HepG2 (cell line): ENCODE results near the gene ARL4D. TPM values are rescaled to one million over a fixed set of nuclear protein-coding genes. Genes with fewer than 3 reads are reported as not detected.

ENCODE experiments used
- CBX5 ChIP-seq: sonication (generic); formaldehyde crosslinking; IDR thresholded peaks from 2 replicates; pipeline ENCODE4 v1.4.0; 2020; ENCODE audit warnings: missing genetic modification reagents, borderline replicate concordance
- CCDC6 ChIP-seq: sonication (generic); formaldehyde crosslinking; IDR thresholded peaks from 2 replicates; pipeline ENCODE4 v1.8.1; 2022; ENCODE audit warnings: mild to moderate bottlenecking, missing genetic modification reagents, moderate library complexity
- ESRRA ChIP-seq: sonication (generic); formaldehyde crosslinking; IDR thresholded peaks from 2 replicates; pipeline ENCODE4 v1.5.1; 2020; ENCODE audit warnings: mild to moderate bottlenecking, low read depth, missing genetic modification reagents
- GABPB1 ChIP-seq: IDR thresholded peaks from 2 replicates; pipeline ENCODE4 v1.6.1; 2016; ENCODE audit warnings: mild to moderate bottlenecking, missing genetic modification reagents, moderate library complexity, missing compliant biosample characterization
- KLF15 ChIP-seq: sonication (generic); formaldehyde crosslinking; IDR thresholded peaks from 2 replicates; pipeline ENCODE4 v1.8.1; 2023; ENCODE audit warnings: borderline replicate concordance, mild to moderate bottlenecking, inconsistent platforms, missing genetic modification reagents, mixed read lengths
- MED8 ChIP-seq: sonication (generic); formaldehyde crosslinking; IDR thresholded peaks from 2 replicates; pipeline ENCODE4 v1.8.1; 2023; ENCODE audit warnings: mild to moderate bottlenecking, missing genetic modification reagents; ENCODE audit not compliant: insufficient replicate concordance
- RORA ChIP-seq: sonication (generic); formaldehyde crosslinking; IDR thresholded peaks from 2 replicates; pipeline ENCODE4 v1.5.0; 2020; ENCODE audit warnings: mild to moderate bottlenecking, missing genetic modification reagents, moderate library complexity
- SIN3B ChIP-seq: fragments of 150-350 bp; IDR thresholded peaks from 2 replicates; pipeline ENCODE4 v1.6.1; 2014; ENCODE audit warnings: low read length
- TAF1 ChIP-seq: sonication (generic); formaldehyde crosslinking; IDR thresholded peaks from 2 replicates; pipeline ENCODE4 v1.4.0; 2020; ENCODE audit warnings: missing genetic modification reagents
- TBX2 ChIP-seq: sonication (generic); formaldehyde crosslinking; IDR thresholded peaks from 2 replicates; pipeline ENCODE4 v1.5.0; 2020; ENCODE audit warnings: missing genetic modification reagents, mild to moderate bottlenecking, borderline replicate concordance
- ZFP62 ChIP-seq: sonication (generic); formaldehyde crosslinking; IDR thresholded peaks from 2 replicates; pipeline ENCODE4 v1.4.0; 2020; ENCODE audit warnings: missing genetic modification reagents
- ZKSCAN1 ChIP-seq: fragments of 150-350 bp; IDR thresholded peaks from 2 replicates; pipeline ENCODE4 v1.6.1; 2014; ENCODE audit warnings: low read length
- ZNF136 ChIP-seq: sonication (generic); formaldehyde crosslinking; IDR thresholded peaks from 2 replicates; pipeline ENCODE4 v1.8.1; 2022; ENCODE audit warnings: low read depth, mild to moderate bottlenecking, moderate library complexity, missing genetic modification reagents
- ZNF224 ChIP-seq: sonication (generic); formaldehyde crosslinking; IDR thresholded peaks from 2 replicates; pipeline ENCODE4 v1.5.0; 2020; ENCODE audit warnings: mild to moderate bottlenecking, missing genetic modification reagents
- ZNF367 ChIP-seq: sonication (generic); formaldehyde crosslinking; IDR thresholded peaks from 2 replicates; pipeline ENCODE4 v1.4.0; 2020; ENCODE audit warnings: missing genetic modification reagents, borderline replicate concordance
- ZNF839 ChIP-seq: sonication (generic); formaldehyde crosslinking; IDR thresholded peaks from 2 replicates; pipeline ENCODE4 v1.4.0; 2020; ENCODE audit warnings: missing genetic modification reagents, mild to moderate bottlenecking, borderline replicate concordance
- polyA plus RNA-seq, 8 experiments: library from polyadenylated mRNA; depleted of rRNA in 3 of 8; stranded (reverse) in 7 of 8; unstranded in 1 of 8; fragments of >200 nt; fragmentation: Illumina TruSeq in 4 of 8; extraction: Trizol in 4 of 8; gene quantifications; 2 replicates each; pipeline versions ENCODE4 v1.2.1 to v1.2.3, GENCODE V29; 2011 to 2016; ENCODE audit warnings: low read depth in 4 of 8, missing spikeins in 1 of 8, mixed read lengths in 1 of 8; ENCODE audit not compliant: insufficient read depth in 1 of 8
- total RNA-seq, 5 experiments: library from RNA; depleted of rRNA; stranded (reverse); fragments of >200 nt; fragmentation: Illumina TruSeq; extraction: Trizol; gene quantifications; 2 replicates each; pipeline ENCODE4 v1.2.3, GENCODE V29; 2016; ENCODE audit warnings: low read depth in 1 of 5
- TF ChIP-seq, protein P1 (sequence below): IDR thresholded peaks from 2 replicates; pipeline ENCODE4 v1.6.1; 2016; ENCODE audit warnings: missing compliant biosample characterization, missing genetic modification reagents, borderline replicate concordance
- TF ChIP-seq, protein P2 (sequence below): IDR thresholded peaks from 2 replicates; pipeline ENCODE4 v1.6.1; 2018; ENCODE audit warnings: missing genetic modification reagents
- TF ChIP-seq, protein P3 (sequence below): sonication (generic); formaldehyde crosslinking; IDR thresholded peaks from 2 replicates; pipeline ENCODE4 v1.4.0; 2020; ENCODE audit warnings: mild to moderate bottlenecking, missing genetic modification reagents

ARL4D gene
- total and polyA plus RNA-seq, 2 of the 13 experiments (the other 11 are each of a cell fraction or from before 2014, with no cell fraction given), result 9.0 to 25.9 TPM

DNA sequence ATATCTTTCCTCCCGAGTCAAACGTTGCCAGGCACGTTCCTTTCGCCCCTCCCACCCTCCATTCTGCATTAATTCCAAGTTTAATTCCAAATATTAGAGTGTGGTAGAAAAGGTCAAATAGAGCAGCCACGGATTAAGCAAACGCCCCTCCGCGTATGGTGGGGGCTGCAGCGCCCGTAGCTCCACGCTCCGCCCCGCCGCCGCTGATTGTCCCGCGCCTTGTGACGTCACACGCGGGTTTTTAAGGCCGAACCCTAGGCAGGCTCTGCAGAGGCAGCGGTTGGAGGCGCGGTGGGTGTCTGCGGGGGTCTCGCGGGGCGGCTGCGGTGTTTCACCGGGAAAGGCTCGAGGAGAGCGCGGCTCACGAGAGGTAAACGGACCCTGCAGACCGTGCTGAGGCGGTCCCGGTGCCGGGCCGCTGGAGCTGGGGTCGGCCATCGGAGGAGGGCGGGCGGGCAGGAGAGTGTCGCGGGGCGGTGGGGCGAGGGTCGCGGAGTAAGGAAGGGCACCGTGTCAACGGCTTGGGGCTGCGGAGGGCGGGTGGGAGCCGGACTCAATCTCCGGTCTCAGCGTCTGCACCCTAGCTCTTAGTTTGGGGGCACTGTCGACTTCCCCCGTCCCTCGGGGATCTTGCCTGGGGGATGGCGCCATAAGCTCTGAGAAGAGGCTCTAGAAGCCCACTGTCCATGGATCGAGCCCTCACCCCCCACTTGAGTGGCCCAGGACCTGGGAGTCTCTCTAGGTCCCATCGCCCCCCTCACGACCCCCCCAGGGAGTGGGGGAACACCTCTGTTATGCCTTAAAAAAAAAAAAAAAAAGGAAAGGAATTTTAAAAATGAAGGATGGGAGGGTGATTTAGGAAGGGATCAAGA is at the start of gene ARL4D (continued):
- TF ChIP-seq ZNF839 (CRISPR knock-in tag) (no peak), ZNF224 (CRISPR knock-in tag) (no peak), ZNF136 (CRISPR knock-in tag) (0 out of 2 replicates have a peak, but pooled peaks have one; percentile 39), TBX2 (CRISPR knock-in tag) (peak; percentile 85), ZFP62 (CRISPR knock-in tag) (no peak), RORA (CRISPR knock-in tag) (no peak), ESRRA (no peak; the same call in 1 of the 2 replicates), ZKSCAN1 (no peak), KLF15 (CRISPR knock-in tag) (no peak), TAF1 (peak; percentile 97), MED8 (no peak), GABPB1 (CRISPR knock-in tag) (peak; percentile 81), SIN3B (no peak), CBX5 (CRISPR knock-in tag) (peak; percentile 82; the same call in 1 of the 2 replicates), CCDC6 (CRISPR knock-in tag) (peak; percentile 94; the same call in 1 of the 2 replicates), ZNF367 (CRISPR knock-in tag) (no peak; the same call in 1 of the 2 replicates)
- TF ChIP-seq, protein P1, sequence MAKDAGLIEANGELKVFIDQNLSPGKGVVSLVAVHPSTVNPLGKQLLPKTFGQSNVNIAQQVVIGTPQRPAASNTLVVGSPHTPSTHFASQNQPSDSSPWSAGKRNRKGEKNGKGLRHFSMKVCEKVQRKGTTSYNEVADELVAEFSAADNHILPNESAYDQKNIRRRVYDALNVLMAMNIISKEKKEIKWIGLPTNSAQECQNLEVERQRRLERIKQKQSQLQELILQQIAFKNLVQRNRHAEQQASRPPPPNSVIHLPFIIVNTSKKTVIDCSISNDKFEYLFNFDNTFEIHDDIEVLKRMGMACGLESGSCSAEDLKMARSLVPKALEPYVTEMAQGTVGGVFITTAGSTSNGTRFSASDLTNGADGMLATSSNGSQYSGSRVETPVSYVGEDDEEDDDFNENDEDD (CRISPR knock-in tag), result peak; percentile 77; the same call in 1 of the 2 replicates
- TF ChIP-seq, protein P2, sequence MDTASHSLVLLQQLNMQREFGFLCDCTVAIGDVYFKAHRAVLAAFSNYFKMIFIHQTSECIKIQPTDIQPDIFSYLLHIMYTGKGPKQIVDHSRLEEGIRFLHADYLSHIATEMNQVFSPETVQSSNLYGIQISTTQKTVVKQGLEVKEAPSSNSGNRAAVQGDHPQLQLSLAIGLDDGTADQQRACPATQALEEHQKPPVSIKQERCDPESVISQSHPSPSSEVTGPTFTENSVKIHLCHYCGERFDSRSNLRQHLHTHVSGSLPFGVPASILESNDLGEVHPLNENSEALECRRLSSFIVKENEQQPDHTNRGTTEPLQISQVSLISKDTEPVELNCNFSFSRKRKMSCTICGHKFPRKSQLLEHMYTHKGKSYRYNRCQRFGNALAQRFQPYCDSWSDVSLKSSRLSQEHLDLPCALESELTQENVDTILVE (CRISPR knock-in tag), result peak; percentile 91
- TF ChIP-seq, protein P3, sequence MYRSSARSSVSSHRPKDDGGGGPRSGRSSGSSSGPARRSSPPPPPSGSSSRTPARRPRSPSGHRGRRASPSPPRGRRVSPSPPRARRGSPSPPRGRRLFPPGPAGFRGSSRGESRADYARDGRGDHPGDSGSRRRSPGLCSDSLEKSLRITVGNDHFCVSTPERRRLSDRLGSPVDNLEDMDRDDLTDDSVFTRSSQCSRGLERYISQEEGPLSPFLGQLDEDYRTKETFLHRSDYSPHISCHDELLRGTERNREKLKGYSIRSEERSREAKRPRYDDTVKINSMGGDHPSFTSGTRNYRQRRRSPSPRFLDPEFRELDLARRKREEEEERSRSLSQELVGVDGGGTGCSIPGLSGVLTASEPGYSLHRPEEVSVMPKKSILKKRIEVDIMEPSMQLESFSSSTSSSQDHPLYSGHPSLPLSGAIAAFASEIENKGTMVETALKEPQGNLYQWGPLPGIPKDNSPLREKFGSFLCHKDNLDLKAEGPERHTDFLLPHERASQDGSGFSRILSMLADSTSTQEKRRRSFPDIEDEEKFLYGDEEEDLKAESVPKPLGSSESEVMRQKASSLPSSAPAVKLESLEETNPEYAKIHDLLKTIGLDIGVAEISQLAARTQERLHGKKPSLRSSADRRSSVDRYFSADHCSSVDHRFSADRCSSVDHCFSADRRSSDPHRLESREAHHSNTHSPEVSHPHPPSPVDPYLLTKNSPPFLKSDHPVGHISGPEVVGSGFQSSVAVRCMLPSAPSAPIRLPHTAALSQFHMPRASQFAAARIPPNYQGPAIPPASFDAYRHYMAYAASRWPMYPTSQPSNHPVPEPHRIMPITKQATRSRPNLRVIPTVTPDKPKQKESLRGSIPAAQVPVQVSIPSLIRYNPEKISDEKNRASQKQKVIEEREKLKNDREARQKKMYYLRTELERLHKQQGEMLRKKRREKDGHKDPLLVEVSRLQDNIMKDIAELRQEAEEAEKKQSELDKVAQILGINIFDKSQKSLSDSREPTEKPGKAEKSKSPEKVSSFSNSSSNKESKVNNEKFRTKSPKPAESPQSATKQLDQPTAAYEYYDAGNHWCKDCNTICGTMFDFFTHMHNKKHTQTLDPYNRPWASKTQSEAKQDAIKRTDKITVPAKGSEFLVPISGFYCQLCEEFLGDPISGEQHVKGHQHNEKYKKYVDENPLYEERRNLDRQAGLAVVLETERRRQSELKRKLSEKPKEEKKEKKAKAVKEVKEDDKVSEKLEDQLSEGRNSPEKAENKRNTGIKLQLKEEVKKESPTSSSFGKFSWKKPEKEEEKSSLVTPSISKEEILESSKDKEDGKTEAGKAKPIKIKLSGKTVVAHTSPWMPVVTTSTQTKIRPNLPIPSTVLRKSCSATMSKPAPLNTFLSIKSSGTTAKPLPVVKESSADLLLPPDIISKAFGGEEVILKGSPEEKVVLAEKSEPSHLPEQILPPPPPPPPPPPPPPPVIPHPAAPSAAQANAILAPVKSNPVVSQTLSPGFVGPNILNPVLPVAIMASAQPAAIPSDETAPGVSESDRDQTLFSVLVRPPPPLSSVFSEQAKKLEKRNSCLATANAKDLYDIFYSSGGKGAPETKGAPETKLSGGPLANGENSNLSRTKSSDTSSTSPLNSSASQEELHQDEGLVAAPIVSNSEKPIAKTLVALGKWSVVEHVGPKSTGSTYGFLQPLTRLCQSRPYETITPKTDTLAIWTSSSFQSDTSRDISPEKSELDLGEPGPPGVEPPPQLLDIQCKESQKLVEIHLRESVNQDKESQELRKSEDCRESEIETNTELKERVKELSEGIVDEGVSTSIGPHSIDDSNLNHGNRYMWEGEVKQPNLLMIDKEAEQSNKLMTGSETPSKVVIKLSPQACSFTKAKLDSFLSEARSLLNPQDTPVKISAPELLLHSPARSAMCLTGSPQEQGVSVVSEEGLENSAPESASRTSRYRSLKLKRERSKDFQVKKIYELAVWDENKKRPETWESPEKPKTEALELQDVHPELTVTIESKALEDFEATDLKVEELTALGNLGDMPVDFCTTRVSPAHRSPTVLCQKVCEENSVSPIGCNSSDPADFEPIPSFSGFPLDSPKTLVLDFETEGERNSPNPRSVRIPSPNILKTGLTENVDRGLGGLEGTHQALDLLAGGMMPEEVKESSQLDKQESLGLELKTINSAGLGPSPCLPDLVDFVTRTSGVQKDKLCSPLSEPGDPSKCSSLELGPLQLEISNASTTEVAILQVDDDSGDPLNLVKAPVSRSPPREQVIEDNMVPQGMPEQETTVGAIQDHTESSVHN (CRISPR knock-in tag), result 0 out of 2 replicates have a peak, but pooled peaks have one; percentile 54
